Measurements from ENCODE around the gene ABCC11.

DNA sequence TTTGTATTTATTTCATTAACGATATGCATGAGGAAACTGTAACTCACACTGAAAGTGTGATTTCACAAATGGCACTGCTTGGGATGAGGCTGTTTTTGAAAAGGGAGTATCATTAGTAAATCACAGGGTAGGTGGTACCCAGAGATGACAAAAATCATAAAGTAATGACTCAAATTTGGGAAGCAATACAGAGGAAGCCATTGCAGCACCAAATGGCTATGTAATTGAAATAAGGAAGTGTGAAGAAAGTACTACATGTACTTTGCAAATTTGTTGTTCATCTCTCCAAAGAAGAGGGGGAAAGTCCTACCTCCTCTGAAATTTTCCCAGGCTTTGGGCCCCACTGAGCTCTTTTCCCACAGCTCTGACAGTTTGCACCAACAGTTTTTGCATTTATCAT lies 79.3 kb downstream of the ABCC11 start:
- TF ChIP-seq, protein P1, sequence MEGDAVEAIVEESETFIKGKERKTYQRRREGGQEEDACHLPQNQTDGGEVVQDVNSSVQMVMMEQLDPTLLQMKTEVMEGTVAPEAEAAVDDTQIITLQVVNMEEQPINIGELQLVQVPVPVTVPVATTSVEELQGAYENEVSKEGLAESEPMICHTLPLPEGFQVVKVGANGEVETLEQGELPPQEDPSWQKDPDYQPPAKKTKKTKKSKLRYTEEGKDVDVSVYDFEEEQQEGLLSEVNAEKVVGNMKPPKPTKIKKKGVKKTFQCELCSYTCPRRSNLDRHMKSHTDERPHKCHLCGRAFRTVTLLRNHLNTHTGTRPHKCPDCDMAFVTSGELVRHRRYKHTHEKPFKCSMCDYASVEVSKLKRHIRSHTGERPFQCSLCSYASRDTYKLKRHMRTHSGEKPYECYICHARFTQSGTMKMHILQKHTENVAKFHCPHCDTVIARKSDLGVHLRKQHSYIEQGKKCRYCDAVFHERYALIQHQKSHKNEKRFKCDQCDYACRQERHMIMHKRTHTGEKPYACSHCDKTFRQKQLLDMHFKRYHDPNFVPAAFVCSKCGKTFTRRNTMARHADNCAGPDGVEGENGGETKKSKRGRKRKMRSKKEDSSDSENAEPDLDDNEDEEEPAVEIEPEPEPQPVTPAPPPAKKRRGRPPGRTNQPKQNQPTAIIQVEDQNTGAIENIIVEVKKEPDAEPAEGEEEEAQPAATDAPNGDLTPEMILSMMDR (conservative IDR thresholded peaks at IDR 0.05) = no peak
- TF ChIP-seq ZFX (IDR thresholded peaks at IDR 0.05) = no peak
